Mesendoderm (in vitro differentiated cells): ENCODE results near the gene KDM4F.

Experiments used
- DNase-seq: peaks from one replicate; pipeline ENCODE4 v3.0.0; 2013
- H2AK5ac ChIP-seq: 2 replicates; pipeline ENCODE4 v1.6.1; 2013; ENCODE audit warnings: low read length, inconsistent platforms
- H2BK120ac ChIP-seq: 2 replicates; pipeline ENCODE4 v1.6.1; 2013; ENCODE audit warnings: low read depth, mild to moderate bottlenecking, low read length, moderate library complexity, mixed read lengths
- H2BK15ac ChIP-seq: replicated peaks from 2 replicates; pipeline ENCODE4 v1.6.1; 2013; ENCODE audit warnings: low read depth, mild to moderate bottlenecking, moderate library complexity
- H2BK5ac ChIP-seq: 2 replicates; pipeline ENCODE4 v1.6.1; 2013; ENCODE audit warnings: low read length, inconsistent platforms
- H3K18ac ChIP-seq: 2 replicates; pipeline ENCODE4 v1.6.1; 2013; ENCODE audit warnings: mild to moderate bottlenecking, low read length, mixed read lengths
- H3K23ac ChIP-seq: one replicate; pipeline ENCODE4 v1.6.1; 2013; ENCODE audit warnings: low read length
- H3K27ac ChIP-seq: 2 replicates; pipeline ENCODE4 v1.5.1; 2013; ENCODE audit warnings: low read depth, mild to moderate bottlenecking, inconsistent platforms, low read length, moderate library complexity
- H3K27me3 ChIP-seq: 2 replicates; pipeline ENCODE4 v1.6.1; 2013; ENCODE audit warnings: low read length, control low read depth, mild to moderate bottlenecking, inconsistent platforms; ENCODE audit not compliant: insufficient read depth, poor library complexity
- H3K36me3 ChIP-seq: 2 replicates; pipeline ENCODE4 v1.6.1; 2013; ENCODE audit warnings: low read length, inconsistent platforms; ENCODE audit not compliant: control insufficient read depth, insufficient read depth
- H3K4ac ChIP-seq: one replicate; pipeline ENCODE4 v1.6.1; 2013; ENCODE audit warnings: low read depth, mild to moderate bottlenecking, low read length, moderate library complexity
- H3K4me1 ChIP-seq: 2 replicates; pipeline ENCODE4 v1.6.1; 2013; ENCODE audit warnings: low read depth, low read length, inconsistent platforms; ENCODE audit not compliant: control insufficient read depth
- H3K4me2 ChIP-seq: 2 replicates; pipeline ENCODE4 v1.6.1; 2013; ENCODE audit warnings: low read length
- H3K4me3 ChIP-seq: 2 replicates; pipeline ENCODE4 v1.5.1; 2013; ENCODE audit warnings: mild to moderate bottlenecking, low read length
- H3K56ac ChIP-seq: one replicate; pipeline ENCODE4 v1.6.1; 2013; ENCODE audit warnings: low read length
- H3K79me1 ChIP-seq: 2 replicates; pipeline ENCODE4 v1.6.1; 2013; ENCODE audit warnings: low read length, inconsistent platforms
- H3K79me2 ChIP-seq: 2 replicates; pipeline ENCODE4 v1.6.1; 2013; ENCODE audit warnings: mild to moderate bottlenecking, low read length; ENCODE audit not compliant: control insufficient read depth, insufficient read depth
- H3K9ac ChIP-seq: 2 replicates; pipeline ENCODE4 v1.6.1; 2013; ENCODE audit warnings: low read length, inconsistent platforms
- H4K5ac ChIP-seq: one replicate; pipeline ENCODE4 v1.6.1; 2013; ENCODE audit warnings: low read length
- H4K8ac ChIP-seq: one replicate; pipeline ENCODE4 v1.6.1; 2013; ENCODE audit warnings: low read depth, mild to moderate bottlenecking, control low read depth, low read length, moderate library complexity
- WGBS: extraction: QIAGEN DNeasy Blood & Tissue Kit; methylation state at CpG from one replicate; pipeline ENCODE4 v1.1.7; 2013; ENCODE audit warnings: low lambda C conversion rate, missing lambda C conversion rate; ENCODE audit not compliant: insufficient coverage; ENCODE audit errors: extremely low coverage; 5-methylcytosine and 5-hydroxymethylcytosine counted together

Gene KDM4F

DNA sequence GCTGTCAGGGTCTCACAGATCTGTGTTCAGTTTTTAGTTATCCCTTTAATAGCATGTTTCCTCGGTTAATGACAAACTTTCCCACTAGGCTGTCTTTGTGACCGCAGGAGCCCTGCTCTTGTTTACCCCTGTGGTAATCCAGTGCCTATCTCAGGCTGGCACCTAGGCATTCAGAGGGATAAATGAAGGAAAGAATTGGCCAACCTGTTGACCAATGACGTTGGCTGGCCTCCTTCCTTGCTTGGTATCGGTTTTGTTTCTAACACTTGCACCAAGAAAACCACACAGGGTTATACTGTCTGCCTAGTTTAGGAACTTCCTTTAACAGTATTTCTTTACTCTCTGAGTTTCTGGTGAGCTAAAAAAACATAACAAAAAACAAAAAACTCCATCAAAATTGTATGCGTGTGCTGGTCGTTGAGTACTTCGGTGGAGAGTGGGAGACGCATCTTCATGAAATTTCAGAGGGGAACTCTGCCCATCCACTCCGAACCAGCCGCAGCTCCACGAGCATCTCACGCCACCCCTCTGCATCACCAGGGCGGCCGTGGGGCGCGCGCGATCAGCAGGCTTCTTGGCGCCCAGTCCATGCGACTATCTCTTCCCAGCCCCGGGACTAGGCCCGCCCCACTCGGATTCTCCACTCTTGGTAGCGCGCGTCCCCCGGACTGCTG lies 39.9 kb downstream of the KDM4F start:
- H2AK5ac ChIP-seq = no peak overlapping the region
- no peak overlapping the region for H2BK15ac ChIP-seq
- H3K4me1 ChIP-seq = peaks cover 3% of the 10 kb centered on the region
- H3K4me2 ChIP-seq = peak overlapping the region; percentile 84
- no peak overlapping the region for H4K5ac ChIP-seq
- peak overlapping the region; percentile 82 for H3K56ac ChIP-seq
- no peak overlapping the region for H4K8ac ChIP-seq
- H3K9ac ChIP-seq = peak overlapping the region; percentile 66
- no peak overlapping the region for H3K23ac ChIP-seq
- no peaks in the 10 kb centered on the region for H3K79me2 ChIP-seq
- peak overlapping the region; percentile 33 for H3K4me3 ChIP-seq
- H3K79me1 ChIP-seq = no peaks in the 10 kb centered on the region
- H2BK5ac ChIP-seq = no peak overlapping the region
- WGBS = no CpG with 5 or more reads among the region's 27 CpGs
- no peak overlapping the region for H3K18ac ChIP-seq
- no peaks in the 10 kb centered on the region for H3K36me3 ChIP-seq
- H2BK120ac ChIP-seq = no peak overlapping the region
- no peak overlapping the region for H3K27ac ChIP-seq
- no peak overlapping the region for H3K4ac ChIP-seq
- DNase-seq = no peak
- H3K27me3 ChIP-seq = peaks cover 3% of the 10 kb centered on the region

DNA sequence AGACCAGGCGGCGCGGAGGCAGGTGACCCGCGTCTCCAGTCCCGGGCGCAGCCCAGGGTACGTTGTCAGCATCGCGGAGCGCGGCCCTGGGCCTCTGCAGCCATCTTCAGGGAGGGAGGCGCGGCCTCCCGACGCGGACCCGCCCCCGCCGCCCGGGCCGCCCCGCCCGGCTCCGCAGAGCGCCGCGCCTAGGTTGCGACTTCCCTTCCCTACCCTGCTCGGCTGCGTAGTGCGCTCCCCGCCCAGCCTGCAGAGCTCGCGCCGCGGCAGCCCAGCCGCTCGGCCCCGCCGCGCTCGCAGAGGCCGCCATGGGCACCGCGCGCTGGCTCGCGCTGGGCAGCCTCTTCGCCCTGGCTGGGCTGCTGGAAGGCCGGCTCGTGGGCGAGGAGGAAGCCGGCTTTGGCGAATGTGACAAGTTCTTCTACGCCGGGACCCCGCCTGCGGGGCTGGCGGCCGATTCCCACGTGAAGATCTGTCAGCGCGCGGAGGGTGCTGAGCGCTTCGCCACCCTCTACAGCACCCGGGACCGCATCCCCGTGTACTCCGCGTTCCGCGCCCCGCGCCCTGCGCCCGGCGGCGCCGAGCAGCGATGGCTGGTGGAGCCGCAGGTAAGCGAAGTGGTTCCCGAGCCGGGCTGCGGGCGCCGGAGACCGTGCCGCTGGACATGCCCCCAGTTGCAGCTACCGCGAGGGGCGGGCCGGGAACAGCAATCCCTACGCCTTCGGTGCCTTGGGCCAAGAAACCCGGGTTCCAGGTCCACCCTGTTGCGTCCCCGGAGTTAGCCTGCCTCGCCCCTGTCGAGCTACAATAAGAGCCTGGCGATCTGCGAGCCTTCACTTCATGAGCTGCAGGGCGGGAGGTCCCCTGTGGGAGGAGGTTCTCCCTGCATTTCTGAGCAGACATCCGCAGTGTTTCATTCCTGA lies 40.7 kb downstream of the KDM4F start, which contains the start of gene ENDOD1:
Gene ENDOD1 (plus strand): TSS at position 227 of the 923 bp plus-strand sequence. CDS start 82 bp downstream, at position 309.
- Histone ChIP-seq H3K27ac (no peak within 1 kb of the TSS), H3K56ac (peak within 1 kb of the TSS; percentile 91), H3K79me2 (no peaks in the 10 kb centered on the region), H2BK5ac (no peak within 1 kb of the TSS), H2BK15ac (no peak within 1 kb of the TSS), H3K4me2 (peak within 1 kb of the TSS; percentile 89), H4K8ac (no peak within 1 kb of the TSS), H3K79me1 (no peaks in the 10 kb centered on the region), H2BK120ac (no peak within 1 kb of the TSS), H3K18ac (no peak within 1 kb of the TSS), H3K4me3 (peak within 1 kb of the TSS; percentile 57), H4K5ac (no peak within 1 kb of the TSS), H3K27me3 (peaks cover 3% of the 10 kb centered on the region), H3K4me1 (peaks cover 3% of the 10 kb centered on the region), H3K9ac (peak within 1 kb of the TSS; percentile 71), H3K23ac (no peak within 1 kb of the TSS), H3K4ac (no peak within 1 kb of the TSS), H3K36me3 (no peaks in the 10 kb centered on the region), H2AK5ac (no peak within 1 kb of the TSS)
- DNase-seq = peak; percentile 88
- WGBS = no CpG with 5 or more reads among the region's 106 CpGs

DNA sequence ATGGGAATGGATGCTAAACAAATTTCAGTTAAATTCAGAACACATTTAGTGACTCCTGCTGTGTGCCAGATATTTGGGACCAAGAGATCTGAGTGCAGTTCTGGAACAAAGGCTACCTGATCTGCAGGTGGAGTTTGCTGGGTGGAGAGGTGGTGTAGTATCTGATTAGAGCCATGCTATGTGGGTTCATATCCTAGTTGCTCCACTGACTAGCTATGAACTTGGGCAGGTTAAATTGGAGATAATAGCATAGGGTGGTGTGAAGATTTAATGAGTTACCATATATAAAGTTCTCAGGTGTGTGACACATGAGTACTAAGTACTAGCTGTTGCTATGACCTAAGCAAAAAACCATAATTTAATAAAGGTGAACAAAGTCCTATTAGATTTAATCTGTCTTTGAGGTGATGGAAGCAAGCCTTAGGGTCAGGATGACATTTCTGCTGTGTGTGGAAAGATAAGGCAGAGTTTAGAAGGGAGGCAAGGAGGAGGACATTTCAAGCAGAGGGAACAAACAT lies 42.5 kb downstream of the KDM4F start:
- no peak overlapping the region for H4K8ac ChIP-seq
- H3K4me1 ChIP-seq = peaks cover 3% of the 10 kb centered on the region
- H3K36me3 ChIP-seq = no peaks in the 10 kb centered on the region
- H3K4me2 ChIP-seq = no peak overlapping the region
- no peaks in the 10 kb centered on the region for H3K79me2 ChIP-seq
- no peaks in the 10 kb centered on the region for H3K79me1 ChIP-seq
- H2AK5ac ChIP-seq = no peak overlapping the region
- H4K5ac ChIP-seq = no peak overlapping the region
- H3K18ac ChIP-seq = no peak overlapping the region
- H3K23ac ChIP-seq = no peak overlapping the region
- H2BK5ac ChIP-seq = no peak overlapping the region
- no peak overlapping the region for H3K56ac ChIP-seq
- H3K4ac ChIP-seq = no peak overlapping the region
- no peak overlapping the region for H3K9ac ChIP-seq
- no peak overlapping the region for H3K4me3 ChIP-seq
- peaks cover 3% of the 10 kb centered on the region for H3K27me3 ChIP-seq
- no peak overlapping the region for H3K27ac ChIP-seq
- no peak overlapping the region for H2BK120ac ChIP-seq
- no peak overlapping the region for H2BK15ac ChIP-seq
- no peak for DNase-seq

DNA sequence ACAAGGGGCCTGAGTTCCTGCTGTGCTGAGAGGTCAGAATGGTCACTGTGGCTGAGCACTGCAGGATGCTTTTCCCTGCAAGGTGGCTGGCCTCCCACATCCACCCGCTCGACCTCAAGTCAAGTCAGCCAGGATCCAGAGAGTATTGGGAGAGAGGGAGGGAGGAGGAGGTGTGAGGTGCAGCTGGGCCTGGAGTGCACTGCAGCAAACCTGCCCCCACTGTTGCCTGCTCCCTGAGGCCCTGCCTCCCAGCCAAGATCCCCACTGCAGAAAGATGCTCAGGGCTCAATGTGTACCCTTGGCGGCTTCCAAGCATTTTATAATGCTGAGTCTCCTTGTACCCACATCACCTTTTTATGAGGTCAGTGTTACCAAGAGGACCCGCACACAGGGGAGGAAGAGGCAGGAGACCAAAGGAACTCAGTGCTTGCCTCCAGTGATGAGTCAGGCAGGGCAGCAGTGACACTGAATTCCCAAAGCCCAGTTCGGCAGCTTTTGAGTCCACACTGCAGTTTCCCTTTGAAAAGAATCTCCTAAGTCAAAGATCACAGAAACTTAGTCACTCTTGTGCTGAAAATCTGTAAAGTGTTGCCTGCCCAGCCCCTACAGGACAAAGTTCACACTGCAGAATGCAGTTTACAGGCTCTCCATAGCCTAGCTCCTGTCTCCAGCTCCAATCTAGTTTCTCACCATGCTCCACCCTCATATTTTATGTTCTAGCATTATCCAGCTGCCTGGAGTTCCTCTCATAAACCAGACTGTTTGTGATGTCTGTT lies 43.5 kb downstream of the KDM4F start:
- no peak overlapping the region for H3K27ac ChIP-seq
- no peak overlapping the region for H2BK120ac ChIP-seq
- H4K5ac ChIP-seq = no peak overlapping the region
- WGBS = no CpG with 5 or more reads among the region's 5 CpGs
- peaks cover 3% of the 10 kb centered on the region for H3K27me3 ChIP-seq
- DNase-seq = peak; percentile 63
- H3K79me2 ChIP-seq = no peaks in the 10 kb centered on the region
- H4K8ac ChIP-seq = no peak overlapping the region
- no peak overlapping the region for H3K4me3 ChIP-seq
- H3K4me1 ChIP-seq = peaks cover 3% of the 10 kb centered on the region
- no peak overlapping the region for H3K4ac ChIP-seq
- no peak overlapping the region for H3K18ac ChIP-seq
- H2AK5ac ChIP-seq = no peak overlapping the region
- H3K36me3 ChIP-seq = no peaks in the 10 kb centered on the region
- H3K23ac ChIP-seq = no peak overlapping the region
- H3K9ac ChIP-seq = no peak overlapping the region
- no peak overlapping the region for H2BK5ac ChIP-seq
- H3K4me2 ChIP-seq = no peak overlapping the region
- no peak overlapping the region for H3K56ac ChIP-seq
- H2BK15ac ChIP-seq = no peak overlapping the region
- no peaks in the 10 kb centered on the region for H3K79me1 ChIP-seq

- no CpG with 5 or more reads among the region's 3 CpGs for WGBS
Measured at GRCh38 chr11:95093548-95093947, 44.3 kb downstream of the KDM4F start.

More at GRCh38 chr11:95093548-95093947, 44.3 kb downstream of the KDM4F start:
- no peak overlapping the region for H3K23ac ChIP-seq
- H3K27ac ChIP-seq = no peak overlapping the region
- no peak overlapping the region for H3K4me2 ChIP-seq
- no peaks in the 10 kb centered on the region for H3K36me3 ChIP-seq
- no peak overlapping the region for H3K4me3 ChIP-seq
- H3K9ac ChIP-seq = no peak overlapping the region
- H3K4ac ChIP-seq = no peak overlapping the region
- no peak overlapping the region for H2BK5ac ChIP-seq
- no peak overlapping the region for H2AK5ac ChIP-seq
- peaks cover 3% of the 10 kb centered on the region for H3K27me3 ChIP-seq
- H3K79me2 ChIP-seq = no peaks in the 10 kb centered on the region
- peak; percentile 43 for DNase-seq
- H3K4me1 ChIP-seq = peaks cover 3% of the 10 kb centered on the region
- no peak overlapping the region for H3K56ac ChIP-seq
- H2BK120ac ChIP-seq = no peak overlapping the region
- H3K18ac ChIP-seq = no peak overlapping the region
- no peak overlapping the region for H4K8ac ChIP-seq
- no peak overlapping the region for H4K5ac ChIP-seq
- H3K79me1 ChIP-seq = no peaks in the 10 kb centered on the region
- no peak overlapping the region for H2BK15ac ChIP-seq
